HepG2 (cell line): ENCODE data around the gene DLX6.

Experiments
- AFF4 ChIP-seq: sonication (generic); formaldehyde crosslinking; IDR thresholded peaks from 2 replicates; pipeline ENCODE4 v1.4.0; 2020; ENCODE audit warnings: missing genetic modification reagents
- CHCHD3 ChIP-seq: sonication (generic); formaldehyde crosslinking; IDR thresholded peaks from 2 replicates; pipeline ENCODE4 v1.8.0; 2022; ENCODE audit warnings: mild to moderate bottlenecking, missing genetic modification reagents, moderate library complexity
- CTCF ChIP-seq: sonication (generic); formaldehyde crosslinking; IDR thresholded peaks from 2 replicates; pipeline ENCODE4 v1.5.0; 2020; ENCODE audit warnings: mild to moderate bottlenecking, missing genetic modification reagents, moderate library complexity
- HOXA9 ChIP-seq: sonication (generic); formaldehyde crosslinking; IDR thresholded peaks from 2 replicates; pipeline ENCODE4 v1.8.1; 2022; ENCODE audit warnings: missing genetic modification reagents, mild to moderate bottlenecking, moderate library complexity, borderline replicate concordance
- NCOA1 ChIP-seq: sonication (generic); formaldehyde crosslinking; IDR thresholded peaks from 2 replicates; pipeline ENCODE4 v1.9.0; 2021; ENCODE audit warnings: missing genetic modification reagents
- POLR2G ChIP-seq: fragments of 200-400 bp; formaldehyde crosslinking; IDR thresholded peaks from 2 replicates; pipeline ENCODE4 v1.6.1; 2018; ENCODE audit warnings: mild to moderate bottlenecking, low read depth, low read length, moderate library complexity
- ZNF562 ChIP-seq: sonication (generic); formaldehyde crosslinking; IDR thresholded peaks from 2 replicates; pipeline ENCODE4 v1.8.0; 2022; ENCODE audit warnings: missing genetic modification reagents, borderline replicate concordance
- ZSCAN30 ChIP-seq: sonication (generic); formaldehyde crosslinking; IDR thresholded peaks from 2 replicates; pipeline ENCODE4 v1.5.0; 2020; ENCODE audit warnings: mild to moderate bottlenecking, missing genetic modification reagents

GRCh38 chr7:96976106-96976505 lies 29.2 kb upstream of the DLX6 start:
- TF ChIP-seq CTCF = no peak
- no peak for TF ChIP-seq AFF4 (CRISPR knock-in tag)
- no peak for TF ChIP-seq NCOA1
- no peak for TF ChIP-seq POLR2G
- TF ChIP-seq HOXA9 = no peak
- TF ChIP-seq ZNF562 = no peak
- no peak for TF ChIP-seq CHCHD3
- TF ChIP-seq ZSCAN30 (CRISPR knock-in tag) = no peak
